HG02981 (cell line): ENCODE measurements around the gene LLCFC1.
"Not testable (repeated sequence)": the region's sequence is repeated elsewhere in the genome, so short reads cannot be mapped to it uniquely, and the experiment has no call there.

Experiments
- ATAC-seq: cut with Tn5 transposase; IDR thresholded peaks from one replicate; pipeline ENCODE4 v1.9.1; 2021; ENCODE audit warnings: mild to moderate bottlenecking, moderate library complexity; ENCODE audit not compliant: unreplicated experiment

LLCFC1 gene

GRCh38 chr7:142978402-142978801 lies 39.1 kb downstream of the LLCFC1 start:
- not testable (repeated sequence) for ATAC-seq

GRCh38 chr7:142983825-142984224 lies 44.5 kb downstream of the LLCFC1 start:
- ATAC-seq = no peak

- ATAC-seq = no peak
Measured at GRCh38 chr7:142984297-142984696, 45.0 kb downstream of the LLCFC1 start.
